Lung (tissue), 12 donors: ENCODE data around the gene GGA1. TPM values are rescaled to one million over a fixed set of nuclear protein-coding genes. Genes with fewer than 3 reads are reported as not detected.

Source experiments
- ATAC-seq: fragments of 200-7000 bp; cut with Tn5 transposase; one replicate; pipeline ENCODE4 v1.9.1; 2020; ENCODE audit warnings: moderate number of reproducible peaks; ENCODE audit not compliant: insufficient read depth, low FRiP score
- DNase-seq, 3 donors: peaks; one replicate each; pipeline ENCODE4 v3.0.0-alpha.2; 2013 to 2017
- H3K27ac ChIP-seq, 2 donors: one replicate each; pipeline ENCODE4 v1.5.1; 2013; ENCODE audit warnings: mild to moderate bottlenecking in 2 of 2, moderate library complexity in 2 of 2, control low read depth in 1 of 2, inconsistent platforms in 1 of 2, low read depth in 1 of 2, low read length in 1 of 2
- H3K27me3 ChIP-seq, 3 donors: one replicate each; pipeline ENCODE4 v1.5.1; 2013; ENCODE audit warnings: low read length in 2 of 3; ENCODE audit not compliant: control insufficient read depth in 3 of 3, insufficient read depth in 3 of 3
- H3K36me3 ChIP-seq, 4 donors: one replicate each; pipeline ENCODE4 v1.5.1; 2013; ENCODE audit warnings: low read length in 4 of 4, mild to moderate bottlenecking in 1 of 4, moderate library complexity in 1 of 4; ENCODE audit not compliant: control insufficient read depth in 4 of 4, insufficient read depth in 4 of 4
- H3K4me1 ChIP-seq, 5 donors: one replicate each; pipeline ENCODE4 v1.5.1; 2013; ENCODE audit warnings: low read length in 5 of 5, mild to moderate bottlenecking in 2 of 5, moderate library complexity in 1 of 5; ENCODE audit not compliant: control insufficient read depth in 5 of 5, insufficient read depth in 5 of 5
- H3K4me3 ChIP-seq: one replicate; pipeline ENCODE4 v1.5.1; 2013; ENCODE audit warnings: mild to moderate bottlenecking, control low read depth, moderate library complexity
- H3K9ac ChIP-seq, 2 donors: one replicate each; pipeline ENCODE4 v1.5.1; 2013; ENCODE audit warnings: low read length in 2 of 2, control low read depth in 1 of 2; ENCODE audit not compliant: insufficient read depth in 1 of 2
- H3K9me3 ChIP-seq, 4 donors: one replicate each; pipeline ENCODE4 v1.5.1; 2013; ENCODE audit warnings: low read length in 3 of 4, mild to moderate bottlenecking in 1 of 4, moderate library complexity in 1 of 4; ENCODE audit not compliant: control insufficient read depth in 4 of 4, insufficient read depth in 3 of 4
- CTCF ChIP-seq: IDR thresholded peaks from 2 replicates; pipeline ENCODE4 v1.5.1; 2012; ENCODE audit warnings: mild to moderate bottlenecking; ENCODE audit errors: control extremely low read depth, extremely low read depth
- WGBS, 2 donors: extraction: QIAGEN DNeasy Blood & Tissue Kit; methylation state at CpG; one replicate each; pipeline ENCODE4 v1.1.7; 2013; 5-methylcytosine and 5-hydroxymethylcytosine counted together
- polyA plus RNA-seq, 2 donors: library from polyadenylated mRNA; stranded (reverse); fragments of 200-250 nt; gene quantifications; one replicate each; pipeline ENCODE4 v1.2.1, GENCODE V29; 2013
- total RNA-seq, 2 donors: library from RNA; depleted of rRNA in 1 of 2; stranded (reverse); fragments of >200 nt in 1 of 2; gene quantifications; one replicate each; pipeline ENCODE4 v1.2.1, GENCODE V29; 2014 to 2021
- donor health status: control.
- donor health status: control.
- donor health status: Bipolar disorder and iron deficiency.
- donor health status: healthy.
- donor health status: DM: yes; HTN: yes; CAD: no.

GGA1 gene
- total and polyA plus RNA-seq, 4 donors: 51.5 to 72.4 (median 57.5) TPM

- WGBS, 2 donors: 25 to 40% methylated on average over 28 of the region's 28 CpGs
- Histone ChIP-seq H3K27ac (peak overlapping the region in 1 of 2 donors; percentile 89), H3K9me3 (no peaks in the 10 kb centered on the region), H3K4me1 (peaks cover 0 to 38% (median 22%) of the 10 kb centered on the region in 5 donors), H3K36me3 (peaks cover 0 to 35% (median 21%) of the 10 kb centered on the region in 4 donors), H3K4me3 (no peak overlapping the region), H3K9ac (peak overlapping the region in 1 of 2 donors; percentile 42), H3K27me3 (no peaks in the 10 kb centered on the region)
- DNase-seq: no peak
- TF ChIP-seq CTCF: no peak
- no peak for ATAC-seq
Measured at GRCh38 chr22:37566329-37566837, 42.3 kb upstream of the GGA1 start.

- 27 to 32% methylated on average over 16 of the region's 16 CpGs for WGBS, 2 donors
- peak; percentile 70 to 81 (median 79) for DNase-seq
- peak; percentile 87 for TF ChIP-seq CTCF
- H3K4me1 ChIP-seq: peaks cover 0 to 34% (median 18%) of the 10 kb centered on the region in 5 donors
- no peak overlapping the region for H3K4me3 ChIP-seq
- ATAC-seq: peak; percentile 59
- H3K27me3 ChIP-seq: no peaks in the 10 kb centered on the region
- H3K9ac ChIP-seq: peak overlapping the region in 1 of 2 donors; percentile 60
- H3K27ac ChIP-seq: peak overlapping the region in 1 of 2 donors; percentile 89
- peaks cover 0 to 31% (median 19%) of the 10 kb centered on the region in 4 donors for H3K36me3 ChIP-seq
- no peaks in the 10 kb centered on the region for H3K9me3 ChIP-seq
Measured at GRCh38 chr22:37566903-37567798, 41.5 kb upstream of the GGA1 start.

GRCh38 chr22:37568012-37568411 lies 40.6 kb upstream of the GGA1 start:
- H3K9ac ChIP-seq: no peak overlapping the region
- H3K4me3 ChIP-seq: no peak overlapping the region
- peak overlapping the region in 1 of 2 donors; percentile 33 for H3K27ac ChIP-seq
- H3K4me1 ChIP-seq: peaks cover 0 to 26% (median 15%) of the 10 kb centered on the region in 5 donors
- no peaks in the 10 kb centered on the region for H3K27me3 ChIP-seq
- DNase-seq: no peak
- 90 to 96% methylated on average over 15 of the region's 15 CpGs for WGBS, 2 donors
- ATAC-seq: no peak
- TF ChIP-seq CTCF: no peak
- H3K36me3 ChIP-seq: peaks cover 0 to 30% (median 17%) of the 10 kb centered on the region in 4 donors
- H3K9me3 ChIP-seq: no peaks in the 10 kb centered on the region
